ENCODE measurements around the gene SOCS3.

DNA sequence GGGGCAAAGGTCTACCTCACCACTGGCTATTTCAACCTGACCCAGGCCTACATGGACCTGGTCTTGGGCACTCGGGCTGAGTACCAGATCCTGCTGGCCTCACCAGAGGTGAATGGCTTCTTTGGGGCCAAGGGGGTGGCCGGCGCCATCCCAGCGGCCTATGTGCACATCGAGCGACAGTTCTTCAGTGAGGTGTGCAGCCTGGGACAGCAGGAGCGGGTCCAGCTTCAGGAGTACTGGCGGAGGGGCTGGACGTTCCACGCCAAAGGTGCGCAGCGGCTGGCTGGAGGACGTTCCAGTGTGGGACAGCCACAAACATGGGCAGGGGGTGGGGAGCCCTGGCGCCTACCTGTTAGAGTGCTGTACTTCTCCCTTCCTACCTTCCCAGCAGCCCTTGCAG is 43.9 kb upstream of the SOCS3 start:
- no peak for TF ChIP-seq CTCF (IDR thresholded peaks at IDR 0.05)
- TF ChIP-seq POLR2A (IDR thresholded peaks at IDR 0.05): no peak
- TF ChIP-seq POLR2AphosphoS5 (IDR thresholded peaks at IDR 0.05): no peak

All from prostate gland (tissue), 2 donors.